GM19438 (cell line): Measurements from ENCODE around the gene FOXO6.

Source experiments
- ATAC-seq: cut with Tn5 transposase; IDR thresholded peaks from one replicate; pipeline ENCODE4 v1.9.1; 2021; ENCODE audit warnings: low read depth; ENCODE audit not compliant: unreplicated experiment

Gene FOXO6

DNA sequence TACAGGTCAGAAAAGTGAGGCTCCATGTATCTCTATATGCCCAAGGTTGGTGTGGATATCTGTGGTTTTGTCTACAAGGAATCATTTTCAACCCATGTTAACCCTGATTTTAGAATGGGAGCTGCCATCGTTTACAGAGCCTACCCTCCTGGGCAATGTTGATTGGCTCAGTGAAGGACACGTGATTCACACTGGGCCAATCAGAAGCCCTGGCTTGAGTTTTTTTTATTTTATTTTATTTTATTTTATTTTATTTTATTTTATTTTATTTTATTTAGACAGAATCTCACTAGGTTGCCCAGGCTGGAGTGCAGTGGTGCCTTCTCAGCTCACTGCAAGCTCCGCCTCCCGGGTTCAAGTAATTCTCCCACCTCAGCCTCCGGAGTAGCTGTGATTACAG, 35.8 kb downstream of the FOXO6 start:
- ATAC-seq = no peak

GRCh38 chr1:41397753-41398330, 36.6 kb downstream of the FOXO6 start:
- no peak for ATAC-seq

- no peak for ATAC-seq
Observed at GRCh38 chr1:41399145-41399795, 38.0 kb downstream of the FOXO6 start.

DNA sequence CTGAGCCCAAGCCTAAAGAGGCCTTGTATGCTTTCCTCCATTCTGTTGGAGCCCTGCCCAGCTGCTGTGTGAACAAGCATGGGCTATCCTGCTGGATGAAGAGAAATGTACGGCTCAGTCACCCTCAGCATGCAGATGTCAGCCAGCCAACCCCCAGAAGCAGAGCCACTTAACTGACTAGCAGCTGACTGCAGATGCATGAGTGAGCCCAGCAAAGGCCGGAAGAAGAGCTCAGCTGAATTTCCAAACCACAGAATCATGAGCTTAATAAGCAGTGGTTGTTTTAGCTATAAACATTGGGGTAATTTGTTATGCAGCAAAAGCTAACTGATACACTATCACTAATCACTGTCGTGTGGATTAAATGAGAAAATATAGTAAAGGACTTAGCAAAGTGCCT, 39.0 kb downstream of the FOXO6 start:
- no peak for ATAC-seq

GRCh38 chr1:41401899-41402298, 40.7 kb downstream of the FOXO6 start:
- ATAC-seq = no peak

- ATAC-seq = no peak
Observed at GRCh38 chr1:41404308-41404761, 43.1 kb downstream of the FOXO6 start.

GRCh38 chr1:41407664-41408252, 46.5 kb downstream of the FOXO6 start:
- no peak for ATAC-seq

DNA sequence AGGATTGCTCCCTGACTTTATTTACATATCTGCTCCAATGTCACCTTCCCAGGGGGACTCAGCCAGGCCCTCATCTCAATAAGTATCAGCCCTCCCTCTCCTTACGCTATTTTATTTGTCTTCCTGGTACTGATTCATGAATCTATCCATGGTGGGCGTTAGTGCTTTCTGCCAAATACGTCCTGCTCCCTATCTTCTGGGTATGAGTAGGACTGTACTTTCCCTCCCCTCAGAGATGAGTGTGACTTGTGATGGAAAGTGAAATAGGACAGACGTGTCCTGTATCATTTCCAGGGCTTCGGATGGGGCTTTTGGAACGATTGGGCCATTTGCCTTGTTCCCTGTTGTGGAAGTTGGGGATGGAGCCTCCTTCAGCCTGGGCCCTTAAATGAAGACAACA, 47.5 kb downstream of the FOXO6 start:
- no peak for ATAC-seq

- no peak for ATAC-seq
Observed at GRCh38 chr1:41409825-41410224, 48.6 kb downstream of the FOXO6 start.

GRCh38 chr1:41410462-41410861, 49.2 kb downstream of the FOXO6 start:
- no peak for ATAC-seq

DNA sequence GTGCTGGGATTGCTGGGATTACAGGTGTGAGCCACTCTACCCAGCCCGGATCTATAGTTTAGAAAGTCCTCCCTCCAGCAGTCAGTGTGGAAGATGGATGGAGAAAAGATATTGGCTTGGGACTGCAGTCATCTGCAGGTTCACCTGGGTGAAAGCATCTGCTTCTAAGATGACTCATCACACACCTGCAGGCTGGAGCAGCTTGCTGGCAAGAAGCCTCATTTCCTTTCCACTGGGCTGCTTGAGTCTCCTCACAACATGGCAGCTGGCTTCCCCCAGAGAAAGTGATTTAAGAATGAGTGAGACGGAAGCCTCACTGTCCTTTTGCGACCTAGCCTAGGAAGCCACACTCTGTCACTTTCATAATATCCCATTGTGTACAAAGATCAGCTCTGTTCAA, 50.0 kb downstream of the FOXO6 start:
- ATAC-seq = no peak

DNA sequence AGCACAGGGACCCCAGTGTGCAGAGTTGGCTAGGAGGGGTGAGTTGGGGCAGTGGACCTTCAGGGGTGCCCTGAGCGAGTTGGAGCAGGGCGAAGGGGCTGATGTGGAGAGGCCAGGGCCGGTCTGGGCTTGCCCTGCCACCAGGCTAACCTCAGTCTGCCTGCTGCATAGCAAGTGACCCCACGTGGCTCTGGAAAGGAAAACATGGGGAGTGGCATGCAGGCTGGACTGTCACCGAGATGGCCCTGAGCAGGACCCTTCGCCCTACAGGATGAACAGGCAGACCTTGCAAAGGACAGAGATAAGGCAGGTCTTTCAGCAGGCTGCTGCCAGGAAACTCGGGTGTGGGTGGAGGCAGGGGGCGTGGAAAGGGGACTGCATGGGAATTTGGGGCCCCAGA, 51.5 kb downstream of the FOXO6 start:
- ATAC-seq = no peak

DNA sequence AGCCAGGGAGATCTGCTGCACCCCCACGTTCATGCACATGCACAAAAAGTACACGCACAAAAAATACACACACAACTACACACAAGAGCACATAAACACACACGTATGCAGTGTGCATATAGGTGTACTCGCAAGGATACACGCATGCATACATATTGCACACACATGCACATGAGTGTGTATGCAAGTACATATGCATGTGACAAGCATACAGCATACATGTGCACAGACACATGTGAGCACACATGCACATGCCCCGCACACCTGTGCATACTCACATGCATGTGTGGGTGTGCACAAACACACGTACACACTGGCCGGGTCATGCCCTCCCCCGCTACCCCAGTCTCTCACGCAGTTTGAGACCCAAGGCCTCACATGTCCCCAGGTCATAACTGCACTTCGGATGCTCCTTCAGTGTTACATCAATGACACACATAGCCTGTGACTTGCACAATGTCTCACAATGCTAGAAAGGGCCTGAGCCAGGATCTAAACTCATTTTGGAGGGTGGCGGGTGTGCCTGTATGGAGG, 52.6 kb downstream of the FOXO6 start:
- ATAC-seq = no peak

DNA sequence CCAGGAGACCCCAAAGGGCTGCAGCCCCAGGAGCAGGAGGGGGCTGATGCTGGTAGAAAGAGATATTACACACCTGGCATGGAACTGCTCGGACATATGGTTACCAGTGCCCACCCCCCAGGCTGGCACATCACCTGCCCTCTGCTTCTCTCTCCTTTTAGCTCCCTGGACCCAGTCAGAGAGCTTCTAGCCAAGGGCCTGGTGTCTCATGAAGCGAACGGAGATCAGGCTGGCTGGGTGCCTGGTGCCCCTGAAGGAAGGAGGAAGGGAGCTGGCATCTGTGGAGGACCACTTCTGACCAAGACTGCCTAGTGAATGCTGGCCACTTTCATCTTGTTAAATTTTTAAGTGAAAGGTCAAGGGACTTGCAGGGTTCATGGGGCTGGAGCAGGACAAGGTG, 53.1 kb downstream of the FOXO6 start:
- no peak for ATAC-seq

DNA sequence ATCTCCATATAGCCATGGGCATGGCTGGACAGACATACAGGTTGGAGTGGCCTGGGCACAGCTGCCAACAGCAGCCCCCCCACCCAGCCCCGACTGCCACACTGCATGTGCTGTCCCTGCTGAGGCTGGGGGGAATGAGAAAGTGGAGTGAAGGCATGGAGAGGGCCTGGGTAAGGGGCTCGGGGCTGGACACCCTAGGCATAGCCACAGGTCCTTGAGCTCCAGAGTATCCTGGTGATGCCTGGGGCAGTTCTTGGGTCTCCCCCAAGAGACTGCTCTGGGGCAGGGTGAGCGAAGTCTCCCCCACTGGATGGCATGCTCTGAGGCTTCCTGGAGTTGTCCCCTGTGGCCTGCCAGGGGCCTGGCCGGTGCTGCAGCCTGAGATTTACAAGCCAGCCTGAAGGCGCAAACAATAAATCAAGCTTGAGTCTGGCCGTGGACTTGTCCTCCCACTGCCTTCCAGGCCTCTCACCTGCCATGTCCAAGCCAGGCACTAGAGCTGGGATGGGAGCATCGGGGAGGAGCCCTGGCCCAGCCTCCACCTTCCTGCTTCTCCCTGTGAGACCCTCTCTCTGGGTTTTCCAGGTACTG, 53.6 kb downstream of the FOXO6 start:
- ATAC-seq = no peak

DNA sequence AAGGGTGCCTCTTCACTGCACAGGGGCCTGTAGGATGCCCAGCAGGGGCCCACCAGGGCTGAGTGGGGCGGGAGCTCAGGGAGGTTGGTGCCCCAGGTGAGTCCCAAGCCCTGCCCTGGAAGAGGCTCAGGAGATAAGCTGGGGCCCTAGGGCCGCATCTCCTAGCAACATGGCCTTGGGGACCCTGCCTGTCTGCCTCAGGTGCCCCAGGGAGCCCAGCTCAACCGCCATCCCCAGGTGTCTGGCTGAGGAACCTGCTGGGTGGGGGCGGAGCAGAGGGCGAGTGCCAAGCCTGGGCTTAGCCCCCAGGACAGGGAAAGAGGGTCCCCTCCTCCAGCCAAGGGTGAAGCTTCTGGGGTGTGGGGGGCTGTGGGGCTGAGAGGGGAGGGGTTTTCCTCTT, 54.8 kb downstream of the FOXO6 start:
- ATAC-seq = no peak

DNA sequence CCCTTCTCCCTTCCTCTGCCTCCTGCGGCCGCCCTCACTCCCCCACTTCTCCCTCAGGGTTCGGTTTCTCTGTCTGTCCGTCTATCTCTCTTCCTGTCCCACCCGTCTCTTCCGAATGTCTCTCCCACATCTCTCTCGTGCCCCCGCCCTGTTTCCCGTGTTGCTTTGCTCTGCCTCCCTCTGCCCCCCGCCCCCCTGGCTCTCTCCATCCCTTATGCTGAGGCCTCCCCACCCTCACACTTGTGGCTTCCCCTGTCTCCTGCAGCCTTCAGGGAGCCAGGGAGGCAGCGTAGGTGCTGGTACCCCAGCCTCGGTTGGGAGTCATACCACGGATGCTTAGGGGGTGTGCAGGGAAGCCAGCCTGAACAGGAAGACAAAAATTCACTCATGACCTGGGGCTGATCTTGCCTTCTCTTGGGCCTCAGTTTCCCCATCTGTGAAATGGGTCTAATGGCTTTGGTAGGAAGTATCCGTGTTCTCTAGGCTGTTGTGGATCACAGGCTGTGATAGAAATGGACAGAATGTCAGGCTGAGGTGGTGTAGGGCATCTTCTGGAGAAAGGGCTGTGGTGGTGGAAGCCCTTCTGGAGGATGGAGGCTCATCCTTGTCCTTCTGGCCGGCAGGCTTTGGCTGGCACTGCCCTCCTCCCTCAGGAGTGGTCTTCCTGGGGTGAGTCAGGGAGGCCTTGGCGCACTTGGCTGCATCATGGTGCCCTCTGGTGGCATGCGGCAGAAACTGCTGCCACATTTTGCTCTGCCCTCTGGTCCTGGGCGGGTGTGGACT, 55.5 kb downstream of the FOXO6 start:
- ATAC-seq = no peak

DNA sequence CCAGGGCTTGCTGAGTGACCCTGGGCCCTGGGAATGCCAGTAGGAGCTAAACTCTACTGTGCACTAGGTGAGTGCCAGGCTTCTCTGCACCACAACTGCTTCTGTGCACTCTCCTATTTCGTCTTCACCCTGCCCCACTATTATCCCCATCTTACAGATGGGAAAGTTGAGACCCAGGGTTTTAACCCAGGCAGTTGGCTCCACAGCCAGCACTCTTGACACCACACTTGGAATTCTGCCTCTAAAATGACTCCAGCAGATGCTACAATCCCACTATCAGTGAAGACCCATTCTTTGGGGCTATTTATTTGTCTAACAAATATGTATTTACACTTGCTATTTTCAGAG, 56.1 kb downstream of the FOXO6 start:
- ATAC-seq = no peak

GRCh38 chr1:41417746-41418145, 56.5 kb downstream of the FOXO6 start:
- ATAC-seq = no peak

- no peak for ATAC-seq
Observed at GRCh38 chr1:41418857-41419583, 57.8 kb downstream of the FOXO6 start.
